ENCODE results near the gene GSTT4.
"Not testable (repeated sequence)": the region's sequence is repeated elsewhere in the genome, so short reads cannot be mapped to it uniquely, and the experiment has no call there.

DNA sequence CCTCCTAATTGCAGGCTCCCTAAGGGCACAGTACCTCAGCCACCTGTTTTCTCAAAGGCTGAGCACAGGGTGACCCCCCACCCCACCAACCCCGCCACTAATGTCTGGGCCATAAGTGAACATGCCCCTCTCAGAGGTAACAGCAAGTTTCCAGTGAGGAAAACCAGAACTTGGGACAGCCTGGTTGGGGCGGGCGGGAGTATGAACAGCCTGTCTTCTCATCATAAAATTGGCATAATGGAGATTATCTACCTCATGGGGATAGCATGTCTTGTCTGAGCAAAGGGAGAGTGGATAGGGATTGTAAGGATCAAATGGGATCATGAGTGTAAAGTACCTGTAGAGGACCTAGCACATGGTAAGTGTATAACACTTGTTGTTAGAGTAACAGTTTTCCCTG lies 33.3 kb downstream of the GSTT4 start:
- TF ChIP-seq, protein P1, sequence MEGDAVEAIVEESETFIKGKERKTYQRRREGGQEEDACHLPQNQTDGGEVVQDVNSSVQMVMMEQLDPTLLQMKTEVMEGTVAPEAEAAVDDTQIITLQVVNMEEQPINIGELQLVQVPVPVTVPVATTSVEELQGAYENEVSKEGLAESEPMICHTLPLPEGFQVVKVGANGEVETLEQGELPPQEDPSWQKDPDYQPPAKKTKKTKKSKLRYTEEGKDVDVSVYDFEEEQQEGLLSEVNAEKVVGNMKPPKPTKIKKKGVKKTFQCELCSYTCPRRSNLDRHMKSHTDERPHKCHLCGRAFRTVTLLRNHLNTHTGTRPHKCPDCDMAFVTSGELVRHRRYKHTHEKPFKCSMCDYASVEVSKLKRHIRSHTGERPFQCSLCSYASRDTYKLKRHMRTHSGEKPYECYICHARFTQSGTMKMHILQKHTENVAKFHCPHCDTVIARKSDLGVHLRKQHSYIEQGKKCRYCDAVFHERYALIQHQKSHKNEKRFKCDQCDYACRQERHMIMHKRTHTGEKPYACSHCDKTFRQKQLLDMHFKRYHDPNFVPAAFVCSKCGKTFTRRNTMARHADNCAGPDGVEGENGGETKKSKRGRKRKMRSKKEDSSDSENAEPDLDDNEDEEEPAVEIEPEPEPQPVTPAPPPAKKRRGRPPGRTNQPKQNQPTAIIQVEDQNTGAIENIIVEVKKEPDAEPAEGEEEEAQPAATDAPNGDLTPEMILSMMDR (IDR thresholded peaks at IDR 0.05), result not testable (repeated sequence)
- TF ChIP-seq POLR2A (IDR thresholded peaks at IDR 0.05), result not testable (repeated sequence)

Measured in body of pancreas (tissue), 4 donors.